HG02840 (cell line): ENCODE data around the gene CCDC13.
"Not testable (repeated sequence)": the region's sequence is repeated elsewhere in the genome, so short reads cannot be mapped to it uniquely, and the experiment has no call there.

Source experiments
- ATAC-seq: cut with Tn5 transposase; IDR thresholded peaks from one replicate; pipeline ENCODE4 v1.9.1; 2021; ENCODE audit warnings: mild to moderate bottlenecking, moderate library complexity, moderate number of reproducible peaks; ENCODE audit not compliant: unreplicated experiment, low FRiP score

Gene CCDC13, protein sequence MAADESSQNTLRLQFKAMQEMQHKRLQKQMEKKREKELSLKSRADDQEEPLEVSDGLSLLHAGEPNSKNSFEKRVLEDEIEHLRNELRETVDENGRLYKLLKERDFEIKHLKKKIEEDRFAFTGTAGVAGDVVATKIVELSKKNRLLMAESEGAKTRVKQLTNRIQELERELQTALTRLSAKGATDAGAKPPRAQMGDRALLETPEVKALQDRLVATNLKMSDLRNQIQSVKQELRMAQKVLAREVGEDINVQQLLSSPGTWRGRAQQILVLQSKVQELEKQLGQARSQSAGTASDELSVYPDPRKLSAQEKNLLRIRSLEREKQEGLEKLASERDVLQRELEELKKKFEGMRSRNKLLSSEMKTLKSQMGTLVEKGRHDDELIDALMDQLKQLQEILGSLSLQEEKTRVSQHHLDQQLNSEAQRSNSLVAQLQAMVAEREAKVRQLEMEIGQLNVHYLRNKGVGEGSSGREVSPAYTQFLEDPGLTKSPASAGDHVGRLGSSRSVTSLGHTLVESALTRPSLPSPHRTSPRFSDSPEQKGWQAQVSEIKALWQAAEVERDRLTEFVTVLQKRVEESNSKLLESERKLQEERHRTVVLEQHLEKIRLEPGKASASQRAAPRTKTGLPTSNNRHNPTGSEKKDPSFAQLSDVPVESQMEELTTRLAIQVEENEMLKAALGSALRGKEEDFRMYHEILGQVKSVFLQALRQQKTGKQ

DNA sequence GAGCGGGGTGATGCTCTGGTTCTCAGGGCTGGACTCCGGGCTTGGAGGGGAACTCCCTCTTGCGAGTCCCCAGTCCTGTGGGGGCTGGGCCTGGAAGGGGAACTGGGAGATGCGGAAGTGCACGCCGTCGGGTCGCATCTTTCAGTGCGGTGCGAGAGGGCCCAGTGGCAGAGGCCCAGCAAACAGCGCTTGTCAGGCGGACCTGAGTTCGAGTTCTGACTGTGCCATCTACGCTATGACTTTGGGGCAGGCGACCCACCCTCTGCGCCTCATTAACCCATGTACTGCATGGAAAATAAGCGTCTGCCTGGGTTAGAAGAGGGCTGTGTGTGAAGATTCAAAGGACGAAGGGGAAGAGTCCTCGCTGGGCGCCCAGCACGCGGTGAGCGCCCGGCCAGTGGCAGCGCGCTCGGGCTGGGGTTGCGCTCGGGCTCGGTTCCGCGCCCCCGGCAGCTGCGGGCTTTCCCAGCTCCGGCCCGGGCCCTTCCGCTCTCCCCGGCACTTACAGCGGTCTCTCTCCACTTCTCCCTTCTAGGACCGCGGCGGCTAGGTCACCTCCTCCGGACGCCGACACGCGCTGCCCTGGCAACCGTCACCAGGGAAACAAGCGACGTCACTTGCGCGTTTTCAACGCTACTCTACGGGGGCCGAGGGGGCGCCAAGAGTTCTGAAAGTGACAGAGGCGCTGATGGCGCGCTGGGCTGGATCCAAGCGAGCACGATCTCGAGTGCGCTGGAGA is at the start of gene CCDC13:
CCDC13 (minus strand) TSS at position 584 of the 739 bp plus-strand sequence. CDS start 14,908 bp downstream, outside the sequence.
- peak; percentile 99 for ATAC-seq

DNA sequence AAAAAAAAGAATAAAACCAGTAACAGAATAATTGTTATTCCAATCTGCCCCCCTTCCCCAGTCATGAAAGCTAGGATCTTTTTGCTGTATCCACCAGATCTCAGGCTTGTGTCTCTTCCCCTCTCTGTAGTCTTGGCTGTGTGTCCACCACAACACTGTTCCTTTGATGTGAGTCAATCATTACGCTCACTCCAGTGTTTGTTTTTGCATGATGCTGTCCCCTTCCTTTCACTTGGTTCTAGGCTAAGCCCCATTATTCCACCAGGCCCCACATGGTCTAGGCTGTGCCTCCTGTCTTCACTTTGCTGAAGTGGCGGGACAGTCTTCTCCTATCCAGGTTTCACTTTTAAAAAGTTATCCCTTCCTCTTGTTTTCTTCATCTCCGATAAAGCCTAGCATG is 49.8 kb upstream of the CCDC13 start:
- no peak for ATAC-seq

DNA sequence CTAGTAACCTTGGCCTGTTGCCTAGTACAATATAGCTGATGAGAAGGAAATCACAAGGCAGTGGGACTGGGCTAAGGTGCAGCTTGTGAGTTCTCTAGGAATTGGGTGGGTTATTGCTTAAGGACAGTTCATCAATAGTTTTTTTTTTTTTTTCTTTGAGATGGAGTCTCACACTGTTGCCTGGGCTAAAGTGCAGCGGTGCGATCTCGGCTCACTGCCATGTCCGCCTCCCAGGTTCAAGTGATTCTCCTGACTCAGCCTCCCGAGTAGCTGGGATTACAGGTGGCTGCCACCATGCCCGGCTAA is 47.6 kb upstream of the CCDC13 start:
- ATAC-seq: no peak

DNA sequence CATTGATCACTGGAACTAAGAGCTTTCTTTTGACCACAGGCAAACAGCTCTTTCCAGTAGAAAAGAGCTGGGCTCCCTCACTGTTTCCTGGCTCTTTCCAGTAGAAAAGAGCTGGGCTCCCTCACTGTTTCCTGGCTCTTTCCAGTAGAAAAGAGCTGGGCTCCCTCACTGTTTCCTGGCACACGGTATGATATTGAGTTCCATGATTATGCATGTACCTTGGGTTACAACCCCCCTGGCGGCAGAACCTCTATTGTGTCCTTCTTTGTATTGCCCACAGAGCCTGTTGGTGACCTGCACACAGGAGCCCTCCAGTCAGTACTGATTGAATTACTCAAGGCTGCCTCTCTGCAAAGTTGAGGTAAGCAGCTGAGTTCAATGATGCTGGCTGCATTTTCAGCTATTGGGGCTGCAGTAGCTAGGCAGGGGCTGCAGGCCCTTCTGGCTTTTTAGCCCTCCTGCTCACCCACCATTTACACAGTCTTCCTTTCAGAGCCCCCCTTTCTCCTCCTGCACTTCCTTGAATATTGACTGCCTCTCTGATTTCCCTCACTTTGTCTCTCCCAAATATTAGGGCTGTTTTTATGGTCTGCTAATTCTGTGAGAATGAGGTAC is 46.4 kb upstream of the CCDC13 start:
- no peak for ATAC-seq

DNA sequence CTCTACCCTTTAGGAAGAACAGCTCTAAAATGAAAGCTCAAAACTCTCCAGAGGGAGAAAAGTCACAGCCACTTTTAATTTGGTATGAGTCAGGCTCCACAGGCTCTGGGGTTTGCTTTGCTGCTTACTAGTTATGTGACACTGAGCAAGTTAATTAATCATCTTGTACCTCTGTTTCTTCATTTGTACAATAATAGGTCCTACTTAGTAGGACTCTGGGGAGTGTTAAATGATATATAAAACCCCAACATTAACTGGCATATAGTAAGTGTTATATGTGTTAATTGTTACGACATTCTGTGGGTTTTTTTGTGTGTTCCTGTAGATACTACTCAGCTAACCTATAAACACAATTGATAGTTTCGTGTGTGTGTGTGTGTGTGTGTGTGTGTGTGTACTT is 42.8 kb upstream of the CCDC13 start:
- no peak for ATAC-seq

DNA sequence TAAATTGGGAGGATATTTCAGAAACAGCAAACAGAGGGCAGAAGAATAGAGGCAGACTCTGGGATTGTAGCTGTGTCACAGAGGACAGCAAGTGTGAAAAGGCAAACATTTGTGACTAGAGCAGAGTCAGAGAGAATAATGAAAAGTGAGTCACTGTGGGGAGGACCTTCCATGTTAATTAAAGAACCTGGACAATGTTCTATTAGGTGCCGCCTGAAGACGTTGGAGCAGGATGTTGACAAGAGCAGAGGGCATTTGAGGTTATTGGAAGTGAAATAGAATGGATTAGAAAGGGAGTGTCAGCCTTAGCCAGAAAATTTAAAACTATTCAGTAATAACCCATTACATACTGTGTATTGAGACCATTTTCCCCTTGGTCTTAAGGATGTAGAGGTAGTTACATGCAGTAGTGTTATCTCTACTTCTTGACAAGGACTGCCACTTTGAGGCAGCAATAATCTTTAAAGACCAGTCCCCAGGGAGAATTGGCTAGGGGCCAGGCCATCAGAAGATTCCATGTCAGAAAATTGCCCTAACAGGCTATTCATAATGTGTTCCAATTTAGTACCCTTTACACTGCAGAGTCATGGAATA is 42.0 kb upstream of the CCDC13 start:
- no peak for ATAC-seq

DNA sequence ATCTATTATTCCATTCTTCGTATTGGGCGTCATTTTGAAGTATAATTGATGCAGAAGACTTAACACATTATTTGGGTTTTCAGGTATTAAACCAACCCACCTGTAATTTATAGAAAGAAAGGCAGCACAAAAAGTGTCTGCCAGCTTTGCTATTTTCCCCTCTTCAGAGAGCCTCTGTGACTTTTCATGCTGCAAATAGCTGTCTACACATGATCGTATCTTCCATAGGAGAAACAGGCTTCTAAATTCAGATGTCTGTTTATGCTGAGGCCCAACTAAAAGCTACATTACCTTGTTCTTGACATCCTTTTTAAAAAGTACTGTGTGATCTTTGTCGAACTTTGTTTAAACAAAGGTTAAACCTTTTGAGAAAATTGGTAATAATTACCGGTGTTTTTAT is 41.2 kb upstream of the CCDC13 start:
- no peak for ATAC-seq

DNA sequence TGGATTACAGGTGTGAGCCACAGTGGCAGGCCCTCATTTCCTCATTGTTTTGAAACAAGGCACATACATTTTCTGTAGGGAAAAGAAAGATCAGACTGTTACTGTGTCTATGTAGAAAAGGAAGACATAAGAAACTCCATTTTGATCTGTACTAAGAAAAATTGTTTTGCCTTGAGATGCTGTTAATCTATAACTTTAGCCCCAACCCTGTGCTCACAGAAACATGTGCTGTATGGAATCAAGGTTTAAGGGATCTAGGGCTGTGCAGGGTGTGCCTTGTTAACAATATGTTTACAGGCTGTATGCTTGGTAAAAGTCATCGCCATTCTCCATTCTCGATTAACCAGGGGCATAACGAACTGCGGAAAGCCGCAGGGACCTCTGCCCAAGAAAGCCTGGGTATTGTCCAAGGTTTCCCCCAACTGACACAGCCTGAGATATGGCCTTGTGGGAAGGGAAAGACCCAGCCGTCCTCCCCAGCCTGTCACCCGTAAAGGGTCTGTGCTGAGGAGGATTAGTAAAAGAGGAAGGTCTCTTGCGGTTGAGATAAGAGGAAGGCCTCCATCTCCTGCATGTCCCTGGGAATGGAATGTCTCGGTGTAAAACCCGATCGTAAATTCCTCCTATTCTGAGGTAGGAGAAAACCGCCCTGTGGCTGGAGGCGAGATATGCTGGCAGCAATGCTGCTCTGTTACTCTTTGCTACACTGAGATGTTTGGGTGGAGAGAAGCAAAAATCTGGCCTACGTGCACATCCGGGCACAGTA is 38.2 kb upstream of the CCDC13 start:
- ATAC-seq: not testable (repeated sequence)

DNA sequence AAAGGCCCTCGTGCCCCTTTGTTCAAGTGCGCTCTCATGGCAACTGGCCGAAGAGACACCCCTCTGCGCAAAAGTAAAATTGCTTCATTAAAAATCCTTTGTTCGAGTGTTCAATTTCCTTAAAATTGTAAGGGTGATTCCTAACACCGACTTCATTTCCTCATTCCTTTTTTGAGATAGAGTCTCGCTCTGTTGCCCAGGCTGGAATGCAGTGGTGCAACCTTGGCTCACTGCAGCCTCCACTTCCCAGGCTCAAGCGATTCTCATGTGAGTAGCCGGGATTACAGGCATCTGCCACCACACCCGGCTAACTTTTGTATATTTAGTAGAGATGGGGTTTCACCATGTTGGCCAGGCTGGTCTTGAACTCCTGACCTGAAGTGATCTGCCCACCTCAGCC is 37.7 kb upstream of the CCDC13 start:
- not testable (repeated sequence) for ATAC-seq

DNA sequence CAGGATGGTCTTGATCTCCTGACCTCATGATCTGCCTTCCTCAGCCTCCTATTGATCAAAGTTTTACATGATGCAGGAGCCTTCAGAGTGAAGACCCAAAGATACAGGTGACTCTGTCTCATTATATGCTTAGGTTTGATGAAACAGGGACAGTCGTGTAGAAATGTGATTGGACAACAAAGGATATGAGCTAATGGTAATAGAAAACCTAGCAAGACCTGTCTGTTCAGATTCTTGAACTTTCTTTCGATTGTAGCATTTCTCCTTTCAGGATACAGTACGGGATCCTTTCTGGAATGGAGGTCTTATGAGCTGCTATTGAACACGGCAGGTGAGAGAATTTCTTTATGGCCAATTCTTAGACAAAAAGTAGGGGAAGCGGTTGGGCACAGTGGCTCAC is 36.1 kb upstream of the CCDC13 start, which contains the start of gene ACKR2:
ACKR2 (plus strand) TSS at position 244 of the 400 bp plus-strand sequence. CDS start 55,058 bp downstream, outside the sequence.
- no peak for ATAC-seq

DNA sequence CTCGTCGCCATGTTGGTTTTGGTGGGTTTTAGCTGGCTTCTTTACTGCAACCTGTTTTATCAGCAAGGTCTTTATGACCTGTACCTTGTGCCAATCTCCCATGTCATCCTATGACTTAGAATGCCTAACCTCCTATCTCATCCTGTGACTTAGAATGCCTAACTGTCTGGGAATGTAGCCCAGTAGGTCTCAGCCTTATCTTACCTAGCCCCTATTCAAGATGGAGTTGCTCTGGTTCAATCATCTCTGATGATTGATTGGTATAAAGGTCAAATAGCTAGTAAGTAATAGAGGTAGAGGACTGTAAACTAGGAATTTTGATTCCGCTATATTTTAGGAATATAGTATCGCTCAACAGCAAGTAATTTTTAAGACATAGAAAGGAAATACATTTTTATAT is 34.9 kb upstream of the CCDC13 start:
- no peak for ATAC-seq

DNA sequence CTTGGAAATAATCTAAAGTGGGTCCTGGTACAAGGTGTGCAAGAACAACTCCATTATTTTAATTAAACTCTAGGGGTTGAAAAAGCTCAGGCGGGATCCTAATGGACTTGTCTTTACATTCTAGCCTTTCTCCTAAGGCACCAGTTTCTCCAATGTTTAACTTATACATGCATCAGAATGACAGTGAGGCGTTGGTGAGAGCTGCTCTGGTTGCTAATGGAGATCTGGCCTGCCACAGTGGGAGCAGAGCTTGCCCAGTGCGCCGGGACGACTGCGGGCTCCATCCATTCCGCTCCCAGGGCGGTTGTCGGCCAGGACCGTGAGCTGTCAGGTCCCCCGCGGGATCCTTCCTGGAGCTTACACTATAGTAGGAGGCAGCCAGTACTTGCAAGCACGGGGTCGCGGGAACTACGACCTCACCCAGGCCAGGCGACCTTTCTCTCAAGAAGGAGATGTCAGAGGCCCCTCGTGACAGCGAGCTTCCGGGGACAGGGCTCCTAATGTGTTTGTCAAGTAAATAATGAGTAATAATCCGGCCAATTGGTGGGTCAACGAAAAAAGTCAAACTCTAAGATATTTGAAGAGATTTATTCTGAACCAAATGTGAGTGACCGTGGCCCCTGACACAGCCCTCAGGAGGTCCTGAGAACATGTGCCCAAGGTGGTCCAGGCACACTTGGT is 32.2 kb upstream of the CCDC13 start:
- ATAC-seq: no peak

DNA sequence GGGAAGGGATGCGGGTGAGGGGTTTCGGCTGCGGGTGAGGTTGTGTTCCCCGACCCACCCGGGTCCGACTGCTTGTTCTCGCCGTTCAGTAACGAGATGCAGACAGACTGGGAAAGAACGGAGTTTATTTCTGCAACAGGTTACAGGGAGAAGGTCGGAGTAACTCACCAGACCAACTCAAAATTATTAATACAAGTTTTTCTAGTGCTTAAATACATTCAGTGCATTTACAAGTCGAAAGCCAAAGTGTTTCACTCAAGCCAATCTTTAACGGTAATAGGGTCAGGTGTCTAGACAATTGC is 31.7 kb upstream of the CCDC13 start:
- peak; percentile 23 for ATAC-seq

DNA sequence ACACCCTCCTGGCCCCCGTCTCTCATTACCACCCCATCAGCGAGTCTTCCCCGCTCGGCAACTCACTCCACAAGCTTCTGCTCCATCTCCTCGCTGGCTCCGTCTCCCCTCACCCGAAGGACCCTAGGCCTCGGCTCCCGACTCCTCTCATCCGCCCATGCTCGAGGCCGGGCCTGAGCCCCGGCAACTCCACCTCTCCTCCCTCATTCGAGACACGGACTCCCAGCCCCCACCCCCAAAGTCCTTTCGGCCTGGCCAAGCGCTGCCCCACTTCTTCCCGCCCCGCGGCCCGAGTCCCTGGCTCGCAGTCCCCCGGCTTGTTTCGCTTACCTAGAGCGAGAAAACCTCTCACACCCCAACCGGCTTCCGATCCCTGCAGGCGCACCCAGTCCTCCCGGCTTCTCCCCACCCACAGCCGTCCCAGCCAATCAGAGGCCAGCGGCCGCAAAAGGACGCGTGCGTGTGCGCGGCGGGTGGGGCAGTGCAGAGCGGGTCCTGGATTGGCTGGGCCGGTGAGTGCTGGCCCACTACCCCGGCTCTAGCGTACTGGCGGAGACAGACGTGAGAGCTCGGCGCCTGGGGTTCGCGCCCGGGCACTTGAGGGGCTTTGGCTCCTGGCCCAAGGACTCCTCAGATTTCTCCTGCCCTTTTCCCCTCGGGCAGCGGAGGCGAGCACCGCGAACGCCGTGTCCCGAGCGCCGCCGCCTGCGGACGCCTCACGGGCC is 31.2 kb upstream of the CCDC13 start, which contains the start of gene HIGD1A:
HIGD1A (minus strand) TSS at position 385 of the 725 bp plus-strand sequence. CDS start 10,237 bp downstream, outside the sequence.
- ATAC-seq: peak; percentile 98

DNA sequence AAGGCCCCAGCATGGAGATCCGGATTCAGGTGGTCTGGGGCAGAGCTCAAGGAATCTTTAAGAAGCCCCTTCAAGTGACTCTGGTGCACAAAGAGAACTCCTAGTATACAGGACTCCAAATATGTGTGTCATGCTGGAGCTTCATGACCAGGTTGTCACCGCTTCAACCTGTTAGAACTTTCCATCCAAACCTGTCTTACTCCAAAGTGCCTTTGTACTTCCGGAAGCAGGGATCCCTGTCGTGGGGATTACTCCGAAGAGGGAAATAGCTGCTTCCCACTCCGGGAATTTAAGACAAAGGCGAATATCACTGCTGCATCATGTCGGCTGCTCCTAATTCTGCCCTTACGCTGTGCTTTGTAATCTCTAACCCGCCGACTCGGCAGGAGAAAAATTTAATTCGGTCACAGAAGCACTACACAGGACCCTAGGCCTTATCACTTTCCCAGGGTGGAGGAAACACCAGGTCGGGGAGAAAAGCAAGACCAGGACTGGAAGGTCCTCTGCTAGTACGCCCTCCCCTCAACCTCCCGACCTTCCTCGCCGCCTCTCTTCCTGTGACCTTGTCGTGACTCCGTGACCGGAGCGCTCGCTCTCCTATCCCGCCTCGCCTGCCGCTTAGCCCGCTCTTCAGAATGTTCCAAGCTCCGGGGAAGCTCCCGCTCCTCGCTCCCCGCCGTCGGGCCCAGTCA is 30.5 kb upstream of the CCDC13 start:
- ATAC-seq: peak; percentile 28

DNA sequence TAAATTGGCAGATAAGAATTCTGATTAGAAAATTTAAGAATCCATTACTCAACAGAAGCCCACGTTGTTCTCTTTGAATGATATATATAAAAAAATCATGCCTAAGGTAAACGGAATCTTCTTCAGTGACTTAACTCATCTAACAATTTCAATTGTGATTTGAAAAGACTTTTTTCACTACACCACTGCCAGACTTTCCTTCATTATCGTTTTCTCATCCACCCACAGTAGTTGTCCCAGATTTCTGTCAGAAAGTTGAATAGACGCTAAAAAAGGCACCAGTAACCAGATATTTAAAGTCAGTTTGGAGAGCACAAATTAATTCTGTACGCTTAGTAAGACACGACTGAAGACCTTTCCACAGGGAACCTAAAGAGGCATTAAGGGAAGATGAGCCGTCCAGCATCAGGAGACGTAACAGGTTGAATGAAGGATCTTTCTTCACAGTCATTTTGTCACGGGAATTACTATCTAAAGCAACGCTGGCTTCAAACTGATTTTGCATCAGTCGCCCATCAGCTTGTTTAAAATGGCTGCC is 29.9 kb upstream of the CCDC13 start:
- ATAC-seq: no peak

DNA sequence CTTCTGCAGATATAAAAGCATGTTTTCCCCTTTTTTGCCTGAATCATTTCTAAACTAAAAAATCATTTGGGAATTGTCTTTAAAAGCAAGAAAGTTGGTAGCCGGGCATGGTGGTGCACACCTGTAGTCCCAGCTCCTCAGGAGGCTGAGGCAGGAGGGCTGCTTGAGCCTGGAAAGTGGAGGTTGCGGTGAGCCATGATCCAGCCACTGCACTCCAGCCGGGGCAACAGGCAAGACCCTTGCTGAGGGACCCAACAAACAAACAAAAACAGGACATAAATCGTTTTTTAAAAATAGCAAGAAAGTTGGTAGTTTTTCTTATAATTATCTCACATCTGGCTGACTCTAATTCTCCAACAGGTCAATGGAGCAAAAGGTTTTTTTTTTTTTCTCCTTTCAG is 28.7 kb upstream of the CCDC13 start:
- no peak for ATAC-seq
